HUES6 (cell line): Measurements from ENCODE around the gene COL4A1.

ENCODE experiments used
- H3K27ac ChIP-seq: 2 replicates; pipeline ENCODE4 v1.7.0; 2013; ENCODE audit warnings: low read depth, mild to moderate bottlenecking, low read length, inconsistent platforms
- H3K27me3 ChIP-seq: 2 replicates; pipeline ENCODE4 v1.6.1; 2013; ENCODE audit warnings: low read length; ENCODE audit not compliant: control insufficient read depth, insufficient read depth
- H3K36me3 ChIP-seq: 2 replicates; pipeline ENCODE4 v1.6.1; 2013; ENCODE audit warnings: low read length; ENCODE audit not compliant: control insufficient read depth, insufficient read depth
- H3K4me1 ChIP-seq: 2 replicates; pipeline ENCODE4 v1.6.1; 2013; ENCODE audit warnings: low read length; ENCODE audit not compliant: control insufficient read depth, insufficient read depth
- H3K4me3 ChIP-seq: 2 replicates; pipeline ENCODE4 v1.5.1; 2013; ENCODE audit warnings: low read depth, low read length
- H3K9ac ChIP-seq: one replicate; pipeline ENCODE4 v1.6.1; 2013; ENCODE audit warnings: mild to moderate bottlenecking, low read length
- H3K9me3 ChIP-seq: 2 replicates; pipeline ENCODE4 v1.6.1; 2013; ENCODE audit warnings: low read depth, low read length; ENCODE audit not compliant: control insufficient read depth, insufficient read depth

Gene COL4A1

DNA sequence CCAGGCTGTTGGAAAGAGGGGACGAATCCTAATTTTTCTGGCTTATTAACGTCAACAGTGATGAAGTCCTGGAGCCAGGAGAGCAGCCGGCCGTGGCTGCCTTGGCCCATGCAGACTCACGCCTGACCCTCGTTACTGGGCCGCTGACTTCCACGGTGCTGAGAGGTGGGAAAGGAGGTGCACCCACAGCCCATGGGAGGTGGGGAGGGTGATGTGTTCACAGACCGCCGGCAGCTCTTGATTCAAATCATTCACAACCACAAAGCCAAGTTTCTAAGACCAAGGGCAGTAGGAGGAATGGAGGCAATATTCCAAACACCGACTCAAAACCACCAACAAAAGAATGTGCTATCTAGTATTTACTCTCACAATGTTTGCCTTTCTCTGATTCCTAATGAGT lies 24.4 kb upstream of the COL4A1 start:
- no peaks in the 10 kb centered on the region for H3K9me3 ChIP-seq
- no peak overlapping the region for H3K27ac ChIP-seq
- peaks cover 15% of the 10 kb centered on the region for H3K36me3 ChIP-seq
- H3K4me1 ChIP-seq: peaks cover 31% of the 10 kb centered on the region
- H3K9ac ChIP-seq: no peak overlapping the region
- no peaks in the 10 kb centered on the region for H3K27me3 ChIP-seq
- no peak overlapping the region for H3K4me3 ChIP-seq

DNA sequence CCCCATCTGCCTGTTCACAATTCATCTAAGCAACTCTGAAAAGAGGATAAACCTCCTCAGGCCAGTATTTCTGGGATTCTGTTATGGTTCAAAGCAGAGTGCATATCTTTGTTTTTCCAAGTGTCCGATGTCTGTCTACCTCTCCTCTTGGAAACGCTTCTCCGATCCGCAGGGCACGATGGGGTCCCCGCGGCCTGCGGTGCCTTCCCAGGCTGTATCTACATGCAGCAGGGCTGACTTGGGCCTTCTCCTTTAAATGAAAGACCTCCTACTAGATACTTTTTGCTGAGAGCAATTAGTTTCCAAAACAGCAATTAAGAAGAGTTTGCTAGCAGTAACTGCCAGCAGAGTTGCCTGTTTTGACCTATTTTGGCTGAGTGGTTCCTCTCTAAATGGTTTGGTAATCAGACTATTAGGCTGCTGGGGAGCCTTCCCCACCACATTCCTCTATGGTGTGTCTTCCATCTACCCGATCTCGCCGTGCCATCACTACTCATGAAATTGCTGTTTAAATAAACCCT lies 23.6 kb upstream of the COL4A1 start:
- Histone ChIP-seq H3K9ac (no peak overlapping the region), H3K9me3 (no peaks in the 10 kb centered on the region), H3K4me3 (no peak overlapping the region), H3K4me1 (peaks cover 37% of the 10 kb centered on the region), H3K36me3 (peaks cover 15% of the 10 kb centered on the region), H3K27me3 (no peaks in the 10 kb centered on the region), H3K27ac (no peak overlapping the region)

DNA sequence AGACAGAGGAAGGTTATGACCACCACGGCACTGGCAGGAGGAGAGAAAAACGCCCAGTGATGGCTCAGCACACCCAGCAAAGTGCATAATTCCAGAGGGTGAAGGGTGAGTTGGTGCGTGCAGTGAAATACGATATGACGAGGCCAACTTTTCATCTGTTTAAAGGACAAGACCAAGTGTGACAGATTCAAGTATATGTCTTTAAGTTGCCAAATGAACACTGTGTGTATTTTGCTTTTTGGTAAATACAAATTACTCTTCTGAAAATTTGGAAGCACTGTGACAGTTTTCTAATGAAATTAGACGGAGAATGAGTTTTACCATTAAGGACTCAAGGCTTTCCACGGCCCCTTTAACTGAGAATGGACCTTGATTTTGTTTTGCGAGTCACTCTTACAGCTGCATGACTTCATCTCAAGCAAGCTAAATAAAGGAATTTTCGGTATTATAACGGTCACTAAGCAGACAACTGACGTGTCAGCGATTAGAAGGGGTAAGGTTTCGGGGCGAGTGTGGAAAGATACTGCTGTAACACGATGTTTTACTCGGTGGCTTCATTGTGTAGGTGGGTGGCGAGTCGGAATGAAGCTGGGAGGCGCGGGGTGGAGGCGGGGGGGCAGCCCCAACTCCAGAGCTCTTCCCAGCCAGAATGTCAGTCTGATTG lies 23.0 kb upstream of the COL4A1 start:
- peaks cover 12% of the 10 kb centered on the region for H3K36me3 ChIP-seq
- H3K4me1 ChIP-seq: peaks cover 39% of the 10 kb centered on the region
- H3K27me3 ChIP-seq: no peaks in the 10 kb centered on the region
- H3K9ac ChIP-seq: no peak overlapping the region
- no peak overlapping the region for H3K27ac ChIP-seq
- H3K9me3 ChIP-seq: no peaks in the 10 kb centered on the region
- no peak overlapping the region for H3K4me3 ChIP-seq

DNA sequence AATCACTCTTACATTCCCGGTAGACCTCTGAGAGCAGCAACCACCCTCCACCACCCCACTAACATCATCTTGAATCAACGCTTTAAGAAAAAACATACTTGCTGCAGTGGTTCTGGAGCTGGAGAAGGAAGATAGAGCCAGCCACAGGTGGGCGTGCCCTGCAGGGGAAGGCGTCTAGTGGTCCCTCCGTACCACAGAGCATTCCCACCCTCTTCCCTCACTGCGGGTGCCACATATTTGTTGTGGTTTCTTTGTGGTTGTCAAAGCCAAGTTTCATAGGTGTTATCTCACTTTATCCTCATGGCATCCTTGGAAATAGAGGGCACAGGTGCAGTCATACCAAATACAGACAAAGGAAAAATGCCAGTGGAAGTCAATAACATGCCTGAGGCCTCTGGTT lies 22.3 kb upstream of the COL4A1 start:
- Histone ChIP-seq H3K9ac (no peak overlapping the region), H3K27ac (no peak overlapping the region), H3K36me3 (peaks cover 6% of the 10 kb centered on the region), H3K4me3 (no peak overlapping the region), H3K27me3 (no peaks in the 10 kb centered on the region), H3K9me3 (no peaks in the 10 kb centered on the region), H3K4me1 (peaks cover 41% of the 10 kb centered on the region)

DNA sequence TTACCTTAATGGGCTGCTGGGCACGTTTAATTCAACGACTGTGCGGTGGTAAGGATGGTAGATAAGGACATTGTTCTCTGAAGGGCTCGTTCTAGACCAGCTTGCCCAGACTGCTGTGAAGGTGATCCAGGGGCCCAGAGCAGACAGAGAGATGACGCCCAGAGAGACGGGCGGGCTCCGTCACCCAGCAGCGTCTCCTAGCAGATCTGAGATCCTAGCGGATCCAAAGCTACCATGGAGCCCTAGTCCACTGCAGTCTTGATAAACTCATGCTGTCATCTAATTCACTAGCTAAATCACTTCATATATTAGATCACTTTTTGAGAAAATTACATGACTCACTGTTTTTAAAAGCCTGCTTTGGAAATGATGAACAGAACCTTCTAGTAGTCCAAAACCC lies 21.6 kb upstream of the COL4A1 start:
- H3K4me1 ChIP-seq: peaks cover 46% of the 10 kb centered on the region

DNA sequence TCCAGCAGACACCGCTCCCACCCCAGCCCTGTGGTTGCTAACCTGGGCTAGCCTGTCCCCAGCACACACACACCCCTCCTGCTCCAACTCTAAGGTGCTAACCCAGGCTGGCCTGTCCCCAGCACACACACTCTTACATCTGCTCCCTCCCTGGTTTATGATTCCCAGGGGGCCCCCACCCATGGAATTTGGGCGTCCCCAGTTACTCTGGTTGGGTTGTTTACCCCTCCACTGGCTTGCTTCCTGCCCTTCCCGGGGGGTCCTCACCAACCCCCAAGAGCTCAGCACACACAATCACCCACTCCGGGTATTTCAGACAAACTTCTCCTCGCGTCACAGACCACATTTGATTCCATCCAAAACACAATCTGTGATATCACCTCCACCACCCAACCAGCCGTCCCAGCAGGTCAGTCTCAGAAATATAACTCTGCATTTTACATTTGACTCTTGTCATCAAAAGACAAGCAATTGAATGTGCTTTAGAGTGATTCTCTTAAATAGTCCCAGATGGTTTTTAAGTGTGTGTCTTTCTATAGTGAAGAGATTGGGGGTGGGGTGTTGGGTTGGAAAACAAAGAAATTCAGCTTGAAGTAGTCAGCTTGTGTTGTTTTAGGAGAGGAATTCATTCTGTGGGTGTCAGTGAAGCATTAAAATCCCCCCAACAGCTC lies 20.2 kb upstream of the COL4A1 start:
- no peaks in the 10 kb centered on the region for H3K9me3 ChIP-seq
- no peaks in the 10 kb centered on the region for H3K27me3 ChIP-seq
- peak overlapping the region; percentile 19 for H3K4me3 ChIP-seq
- H3K36me3 ChIP-seq: no peaks in the 10 kb centered on the region; the same call in 1 of the 2 replicates
- H3K27ac ChIP-seq: peak overlapping the region; percentile 49
- H3K9ac ChIP-seq: peak overlapping the region; percentile 39
- H3K4me1 ChIP-seq: peaks cover 47% of the 10 kb centered on the region

More for the DNA sequence above, 21.6 kb upstream of the COL4A1 start:
- no peak overlapping the region for H3K4me3 ChIP-seq
- no peaks in the 10 kb centered on the region for H3K9me3 ChIP-seq
- H3K36me3 ChIP-seq: peaks cover 3% of the 10 kb centered on the region; the same call in 1 of the 2 replicates
- H3K9ac ChIP-seq: no peak overlapping the region
- H3K27me3 ChIP-seq: no peaks in the 10 kb centered on the region
- no peak overlapping the region for H3K27ac ChIP-seq

DNA sequence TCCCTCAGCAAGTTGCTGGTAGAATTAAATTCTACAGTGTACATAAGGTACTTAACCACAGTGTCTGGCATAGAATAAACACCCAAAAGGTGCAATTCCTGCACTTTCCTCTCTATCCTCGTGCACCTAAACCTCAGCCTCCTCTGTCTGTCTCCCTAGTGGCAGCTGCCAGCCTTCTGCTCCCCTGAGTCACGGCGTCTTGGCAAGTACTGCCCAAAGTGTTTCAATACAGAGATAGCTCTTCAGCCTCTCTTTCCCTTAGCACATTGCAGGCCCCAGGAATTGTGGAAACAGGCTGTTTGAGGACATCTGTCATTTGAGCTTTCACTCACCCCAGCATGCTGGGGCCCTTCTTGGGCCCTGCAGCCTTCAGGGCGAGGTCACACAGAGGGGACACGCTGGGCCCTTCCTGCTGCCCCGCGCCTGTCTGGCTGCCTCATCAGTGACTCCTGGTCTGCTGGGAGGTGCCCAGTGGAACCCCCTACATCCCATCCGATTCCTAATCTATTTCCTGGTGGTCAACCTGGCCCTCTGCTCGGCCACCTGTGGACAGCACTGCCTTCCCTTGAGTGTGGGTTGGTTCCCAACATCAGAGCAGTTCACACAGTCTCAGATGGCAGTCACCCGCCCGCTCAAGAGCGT lies 19.4 kb upstream of the COL4A1 start:
- H3K9me3 ChIP-seq: no peaks in the 10 kb centered on the region
- no peaks in the 10 kb centered on the region for H3K27me3 ChIP-seq
- H3K27ac ChIP-seq: peak overlapping the region; percentile 49
- H3K9ac ChIP-seq: peak overlapping the region; percentile 39
- no peak overlapping the region for H3K4me3 ChIP-seq
- H3K36me3 ChIP-seq: no peaks in the 10 kb centered on the region; the same call in 1 of the 2 replicates
- peaks cover 47% of the 10 kb centered on the region for H3K4me1 ChIP-seq

DNA sequence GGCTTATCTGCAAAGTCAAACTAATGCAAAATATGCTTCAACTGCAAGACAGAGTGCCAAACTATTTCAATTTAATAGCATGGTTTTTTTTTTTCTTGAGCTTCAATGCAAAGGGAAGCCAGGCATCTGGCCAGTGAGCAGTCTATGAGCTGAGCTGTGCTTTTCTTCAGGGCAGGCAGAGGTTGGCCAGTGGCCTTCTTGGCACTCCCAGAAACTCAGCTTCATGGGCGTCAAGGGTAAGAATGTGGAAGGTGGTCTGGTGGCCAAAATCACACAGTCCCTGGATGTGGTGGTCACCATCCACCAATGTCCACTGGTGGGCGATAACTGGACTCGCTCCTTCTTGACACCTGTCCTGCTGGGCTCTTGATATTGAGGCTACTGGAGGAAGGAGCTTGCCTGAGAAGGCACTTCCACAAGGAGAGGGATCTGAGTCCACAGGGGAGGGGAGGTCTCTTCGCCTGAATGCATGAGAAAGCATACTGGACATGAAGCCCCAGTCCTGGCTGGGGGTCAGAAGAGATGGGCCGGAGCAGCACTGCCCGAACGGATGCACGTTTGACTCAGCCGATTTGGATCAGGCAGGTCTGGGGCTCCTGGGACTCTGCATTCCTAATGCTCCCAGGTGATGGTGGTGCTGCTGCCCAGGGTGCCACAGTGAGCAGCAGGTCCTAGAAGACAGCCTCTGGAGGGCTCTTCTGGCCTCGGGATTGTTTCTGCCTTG lies 17.2 kb upstream of the COL4A1 start:
- Histone ChIP-seq H3K27ac (no peak overlapping the region), H3K4me1 (peaks cover 49% of the 10 kb centered on the region)

DNA sequence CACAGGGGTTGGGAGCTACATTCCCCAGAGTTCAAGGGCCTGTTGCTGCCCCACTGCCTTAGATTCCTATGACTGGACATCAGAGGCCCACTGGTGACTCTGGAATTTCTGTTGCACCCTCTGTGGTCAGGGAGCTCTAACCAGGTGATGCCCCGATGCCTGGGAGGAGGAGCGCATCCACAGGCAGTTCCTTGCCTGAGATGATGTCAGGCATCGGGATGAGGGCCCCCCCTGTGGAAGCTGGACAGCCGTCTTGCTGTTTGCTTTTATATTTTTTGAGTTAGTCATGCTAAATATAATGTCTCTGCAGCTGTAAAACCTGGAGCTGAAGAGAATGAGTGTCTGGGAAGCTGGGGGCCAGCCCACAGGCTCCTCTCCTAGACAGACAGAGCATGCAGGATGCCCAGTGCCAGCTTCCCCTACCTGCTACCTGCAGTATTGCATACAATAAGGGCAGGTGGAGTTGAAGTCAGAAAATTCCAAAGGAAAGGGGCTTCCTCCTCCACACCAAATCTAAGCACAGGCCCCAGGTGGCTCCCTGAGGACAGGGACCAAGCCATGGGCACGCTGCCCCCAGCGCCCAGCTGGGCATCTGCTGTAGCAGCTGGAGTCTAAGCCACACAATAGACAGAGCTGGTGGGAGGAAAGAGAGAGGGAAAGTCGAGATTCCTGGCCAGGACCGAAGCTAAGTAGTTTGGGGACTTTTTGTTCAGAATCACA lies 16.4 kb upstream of the COL4A1 start:
- H3K4me1 ChIP-seq: peaks cover 56% of the 10 kb centered on the region
- no peaks in the 10 kb centered on the region for H3K27me3 ChIP-seq
- H3K9me3 ChIP-seq: no peaks in the 10 kb centered on the region
- no peak overlapping the region for H3K27ac ChIP-seq
- no peaks in the 10 kb centered on the region for H3K36me3 ChIP-seq
- H3K4me3 ChIP-seq: no peak overlapping the region
- H3K9ac ChIP-seq: no peak overlapping the region

More for the DNA sequence above, 17.2 kb upstream of the COL4A1 start:
- H3K27me3 ChIP-seq: no peaks in the 10 kb centered on the region
- H3K4me3 ChIP-seq: no peak overlapping the region
- no peak overlapping the region for H3K9ac ChIP-seq
- H3K36me3 ChIP-seq: no peaks in the 10 kb centered on the region
- no peaks in the 10 kb centered on the region for H3K9me3 ChIP-seq

DNA sequence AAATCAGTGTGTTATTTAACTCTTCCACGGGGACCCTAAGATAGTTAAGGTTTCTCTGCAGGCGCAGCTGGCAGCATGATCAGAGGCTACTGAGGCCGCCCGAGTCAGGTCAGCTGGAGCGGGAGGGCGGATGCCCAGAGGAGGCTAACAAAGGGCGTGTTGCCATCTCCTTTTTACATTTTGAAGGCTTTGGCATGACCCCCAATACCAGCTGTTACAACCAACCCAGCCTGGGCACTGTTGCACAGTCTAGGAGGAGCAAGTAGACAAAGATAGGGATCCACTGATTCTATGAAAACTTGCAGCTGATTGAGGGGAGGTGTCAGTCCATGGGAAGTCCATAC lies 15.8 kb upstream of the COL4A1 start:
- Histone ChIP-seq H3K27me3 (no peaks in the 10 kb centered on the region), H3K9ac (no peak overlapping the region), H3K36me3 (peaks cover 2% of the 10 kb centered on the region; the same call in 1 of the 2 replicates), H3K27ac (no peak overlapping the region), H3K4me1 (peaks cover 53% of the 10 kb centered on the region), H3K4me3 (no peak overlapping the region), H3K9me3 (no peaks in the 10 kb centered on the region)
